Fibroblast of lung (primary cell): ENCODE measurements around the gene SCYGR6. TPM values are rescaled to one million over a fixed set of nuclear protein-coding genes. Genes with fewer than 3 reads are reported as not detected.
A peak's percentile ranks its signal among the peaks of the same experiment; 100 is the strongest.
"Not testable (repeated sequence)": the region's sequence is repeated elsewhere in the genome, so short reads cannot be mapped to it uniquely, and the experiment has no call there.

Experiments used
- DNase-seq, 2 donors: peaks; one replicate each; pipeline versions ENCODE4 v3.0.0 to v3.0.0-alpha.2; 2010; ENCODE audit warnings: low read depth in 2 of 2
- H2AFZ ChIP-seq: 2 replicates; pipeline ENCODE4 v1.5.1; 2012; ENCODE audit warnings: low read length, control low read depth, inconsistent platforms
- H3K27ac ChIP-seq: 2 replicates; pipeline ENCODE4 v1.5.1; 2011; ENCODE audit warnings: low read length, control low read depth; ENCODE audit not compliant: insufficient read depth
- H3K27me3 ChIP-seq: 2 replicates; pipeline ENCODE4 v1.5.1; 2011; ENCODE audit warnings: mild to moderate bottlenecking, low read length; ENCODE audit not compliant: control insufficient read depth, insufficient read depth
- H3K36me3 ChIP-seq: 2 replicates; pipeline ENCODE4 v1.5.1; 2011; ENCODE audit warnings: low read length; ENCODE audit not compliant: control insufficient read depth, insufficient read depth
- H3K4me1 ChIP-seq: 2 replicates; pipeline ENCODE4 v1.5.1; 2011; ENCODE audit warnings: low read length; ENCODE audit not compliant: control insufficient read depth, insufficient read depth; ENCODE audit errors: extremely low read depth
- H3K4me2 ChIP-seq: 2 replicates; pipeline ENCODE4 v1.5.1; 2011; ENCODE audit warnings: low read length, control low read depth; ENCODE audit not compliant: insufficient read depth; ENCODE audit errors: extremely low read depth
- H3K4me3 ChIP-seq, 4 experiments: fragments of 200-600 bp in 1 of 4; sonication (generic) in 1 of 4; replicated peaks in 1 of 4; 2 replicates each; pipeline ENCODE4 v1.5.1; 2011 to 2016; ENCODE audit warnings: low read length in 4 of 4, low read depth in 3 of 4, mild to moderate bottlenecking in 3 of 4, control low read depth in 2 of 4, inconsistent platforms in 1 of 4, mixed read lengths in 1 of 4; ENCODE audit not compliant: insufficient read depth in 1 of 4; ENCODE audit errors: control extremely low read depth in 1 of 4
- H3K79me2 ChIP-seq: 2 replicates; pipeline ENCODE4 v1.5.1; 2012; ENCODE audit warnings: mild to moderate bottlenecking, low read length, inconsistent platforms; ENCODE audit not compliant: control insufficient read depth, insufficient read depth
- H3K9ac ChIP-seq: 2 replicates; pipeline ENCODE4 v1.5.1; 2011; ENCODE audit warnings: mild to moderate bottlenecking, low read length, control low read depth; ENCODE audit not compliant: insufficient read depth
- H3K9me3 ChIP-seq: 2 replicates; pipeline ENCODE4 v1.5.1; 2012; ENCODE audit warnings: low read depth, low read length; ENCODE audit not compliant: control insufficient read depth, insufficient read depth
- H4K20me1 ChIP-seq: 2 replicates; pipeline ENCODE4 v1.5.1; 2011; ENCODE audit warnings: low read length; ENCODE audit not compliant: control insufficient read depth, insufficient read depth; ENCODE audit errors: extremely low read depth
- CTCF ChIP-seq, 2 donors: IDR thresholded peaks in 1 of 2; conservative IDR thresholded peaks in 1 of 2; 1 replicate in 1 of 2; 2 replicates in 1 of 2; pipeline ENCODE4 v1.5.1; 2011 to 2012; ENCODE audit warnings: low read length in 2 of 2, control low read depth in 1 of 2, inconsistent platforms in 1 of 2, low read depth in 1 of 2, mild to moderate bottlenecking in 1 of 2
- EZH2 ChIP-seq: IDR thresholded peaks from 2 replicates; pipeline ENCODE4 v1.5.1; 2012; ENCODE audit warnings: low read length, control low read depth, mild to moderate bottlenecking; ENCODE audit errors: missing control alignments
- polyA plus RNA-seq, 2 donors: library from polyadenylated mRNA; depleted of rRNA in 1 of 2; stranded (reverse) in 1 of 2; unstranded in 1 of 2; fragments of >200 nt; gene quantifications; 2 replicates each; pipeline ENCODE4 v1.2.1, GENCODE V29; 2011 to 2012; ENCODE audit warnings: missing spikeins in 1 of 2
- total RNA-seq: library from RNA; depleted of rRNA; stranded (reverse); fragments of >200 nt; gene quantifications from 2 replicates; pipeline ENCODE4 v1.2.1, GENCODE V29; 2014

Gene SCYGR6
- total and polyA plus RNA-seq, 2 donors (not counting 1 experiment from before 2014, with no cell fraction given) = not detected

- TF ChIP-seq EZH2 (no peak), CTCF (conservative IDR thresholded peaks at IDR 0.05 in 1 of 2, IDR thresholded peaks at IDR 0.05 in 1 of 2; ENCODE audit: low read depth in 1 of 2, low read length in 2 of 2) (peak; percentile 22 to 45)
- H3K36me3 ChIP-seq = no peaks in the 10 kb centered on the region
- no peak overlapping the region for H3K4me3 ChIP-seq
- H2AFZ ChIP-seq = no peak overlapping the region
- no peak for DNase-seq
- H3K27ac ChIP-seq = no peak overlapping the region
- H3K4me1 ChIP-seq = no peaks in the 10 kb centered on the region
- no peak overlapping the region for H3K9ac ChIP-seq
- no peaks in the 10 kb centered on the region for H4K20me1 ChIP-seq
- H3K4me2 ChIP-seq = no peak overlapping the region
- H3K9me3 ChIP-seq = no peaks in the 10 kb centered on the region
- no peaks in the 10 kb centered on the region for H3K79me2 ChIP-seq
- no peaks in the 10 kb centered on the region for H3K27me3 ChIP-seq
Observed at GRCh38 chr2:227748079-227748478, 23.5 kb upstream of the SCYGR6 start.

DNA sequence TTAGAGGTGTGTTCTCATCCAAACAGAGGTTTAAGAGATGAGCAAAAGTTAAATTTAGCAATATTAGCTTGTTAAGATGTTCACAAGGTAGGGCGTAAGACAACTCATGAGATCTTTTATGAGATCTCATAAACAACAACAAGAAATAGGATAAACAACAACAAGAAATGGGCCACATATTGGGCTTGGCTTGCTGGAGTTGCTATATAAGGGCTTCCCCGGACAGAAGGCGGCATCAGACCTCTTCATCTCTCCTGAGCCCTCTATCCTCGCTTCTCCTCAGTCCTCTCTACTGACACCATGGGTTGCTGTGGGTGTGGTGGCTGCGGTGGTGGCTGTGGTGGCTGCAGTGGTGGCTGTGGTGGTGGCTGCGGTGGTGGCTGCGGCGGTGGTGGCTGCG, 21.0 kb upstream of the SCYGR6 start, which contains the start of gene SCYGR8:
TSS of gene SCYGR8 (plus strand) at position 301 of the 400 bp plus-strand sequence. CDS start at position 301, 0 bp downstream.
- no peak for DNase-seq
- TF ChIP-seq CTCF (conservative IDR thresholded peaks at IDR 0.05 in 1 of 2, IDR thresholded peaks at IDR 0.05 in 1 of 2; ENCODE audit: low read depth in 1 of 2, low read length in 2 of 2) (no peak), EZH2 (no peak)
- Histone ChIP-seq H3K36me3 (no peaks in the 10 kb centered on the region), H2AFZ (no peak within 1 kb of the TSS), H3K4me1 (no peaks in the 10 kb centered on the region), H3K27me3 (no peaks in the 10 kb centered on the region), H3K79me2 (no peaks in the 10 kb centered on the region), H3K27ac (no peak within 1 kb of the TSS), H3K4me3 (no peak within 1 kb of the TSS), H4K20me1 (no peaks in the 10 kb centered on the region), H3K4me2 (no peak within 1 kb of the TSS), H3K9ac (no peak within 1 kb of the TSS), H3K9me3 (no peaks in the 10 kb centered on the region)

GRCh38 chr2:227740705-227741104, 16.1 kb upstream of the SCYGR6 start:
- not testable (repeated sequence) for H3K27ac ChIP-seq, H3K9ac ChIP-seq, H4K20me1 ChIP-seq, DNase-seq, H3K36me3 ChIP-seq, H3K27me3 ChIP-seq, H3K9me3 ChIP-seq, H3K4me2 ChIP-seq, H3K4me3 ChIP-seq, H3K79me2 ChIP-seq, H3K4me1 ChIP-seq, H2AFZ ChIP-seq
- TF ChIP-seq CTCF (conservative IDR thresholded peaks at IDR 0.05 in 1 of 2, IDR thresholded peaks at IDR 0.05 in 1 of 2; ENCODE audit: low read depth in 1 of 2, low read length in 2 of 2) = peak in 1 of 2 donors; percentile 17
